ENCODE measurements around the gene ADGRG1.
"Not testable (repeated sequence)": the region's sequence is repeated elsewhere in the genome, so short reads cannot be mapped to it uniquely, and the experiment has no call there.

The ADGRG1 gene

GRCh38 chr16:57667526-57668262 lies 39.3 kb downstream of the ADGRG1 start:
- Histone ChIP-seq H3K27me3 (ENCODE audit: low read depth, low read length) (no peaks in the 10 kb centered on the region), H3K27ac (ENCODE audit: low read length) (no peak overlapping the region), H3K4me3 (ENCODE audit: low read depth in 1 of 2, low read length in 2 of 2) (no peak overlapping the region), H3K9me3 (ENCODE audit: control insufficient read depth in 1 of 2, low read length in 2 of 2) (no peaks in the 10 kb centered on the region), H3K36me3 (ENCODE audit: control insufficient read depth in 1 of 2, insufficient read depth in 2 of 2, low read length in 2 of 2) (no peaks in the 10 kb centered on the region), H3K4me1 (ENCODE audit: control insufficient read depth in 1 of 2, insufficient read depth in 2 of 2, low read length in 2 of 2) (no peaks in the 10 kb centered on the region)

- H3K27ac ChIP-seq (ENCODE audit: low read length): no peak within 1 kb of the TSS
- H3K4me3 ChIP-seq (ENCODE audit: low read depth in 1 of 2, low read length in 2 of 2): no peak within 1 kb of the TSS
Measured at GRCh38 chr16:57668263-57668571, 39.8 kb downstream of the ADGRG1 start, which contains the start of gene ADGRG3. ADGRG3 (plus strand) TSS chr16:57668306; CDS start chr16:57668348, 42 bp downstream.

DNA sequence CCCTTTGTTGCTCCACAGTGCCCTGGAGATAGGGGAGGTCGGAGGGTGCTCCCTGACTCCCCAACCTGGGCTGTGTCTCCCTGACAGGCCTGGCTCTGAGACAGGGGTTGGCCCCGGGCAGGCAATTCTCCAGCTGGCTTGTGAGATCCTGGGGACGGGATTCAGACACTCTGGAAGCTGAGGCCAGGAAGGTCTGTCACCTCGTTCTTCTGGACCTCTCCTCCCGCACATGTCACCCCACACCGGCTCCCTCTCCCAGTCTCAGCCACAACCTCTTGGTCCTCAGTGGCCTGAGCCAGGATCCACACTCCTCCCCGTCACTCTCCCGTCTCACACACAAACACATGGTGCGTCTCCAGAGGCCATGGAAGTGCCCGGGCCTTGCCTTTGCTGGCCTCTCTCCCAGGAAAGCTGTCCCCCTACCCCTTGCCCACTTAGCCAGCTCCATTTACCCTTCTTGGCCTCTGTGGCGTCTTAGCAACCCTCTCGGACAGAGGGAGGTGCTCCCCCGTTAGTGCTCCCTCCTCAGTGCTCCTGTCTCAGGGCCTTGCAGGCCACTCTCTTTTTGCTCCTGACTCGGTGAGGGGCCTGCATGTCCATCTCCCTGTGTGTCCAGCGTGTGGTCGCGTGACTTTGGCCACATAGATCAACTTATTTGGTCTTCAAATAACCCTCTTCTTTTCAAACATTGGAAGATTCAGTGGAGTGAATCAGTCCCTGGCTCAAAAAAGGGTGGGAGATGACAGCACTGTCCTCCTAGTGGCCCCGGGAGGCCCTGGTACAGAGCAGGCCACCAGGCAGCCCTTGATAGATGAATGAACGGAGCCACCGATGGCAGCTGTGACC lies 40.4 kb downstream of the ADGRG1 start:
- Histone ChIP-seq H3K4me1 (ENCODE audit: control insufficient read depth in 1 of 2, insufficient read depth in 2 of 2, low read length in 2 of 2) (no peaks in the 10 kb centered on the region), H3K4me3 (ENCODE audit: low read depth in 1 of 2, low read length in 2 of 2) (no peak overlapping the region), H3K27me3 (ENCODE audit: low read depth, low read length) (no peaks in the 10 kb centered on the region), H3K9me3 (ENCODE audit: control insufficient read depth in 1 of 2, low read length in 2 of 2) (no peaks in the 10 kb centered on the region), H3K36me3 (ENCODE audit: control insufficient read depth in 1 of 2, insufficient read depth in 2 of 2, low read length in 2 of 2) (no peaks in the 10 kb centered on the region), H3K27ac (ENCODE audit: low read length) (no peak overlapping the region)

More at GRCh38 chr16:57668263-57668571, 39.8 kb downstream of the ADGRG1 start, which contains the start of gene ADGRG3:
- Histone ChIP-seq H3K4me1 (ENCODE audit: control insufficient read depth in 1 of 2, insufficient read depth in 2 of 2, low read length in 2 of 2) (no peaks in the 10 kb centered on the region), H3K9me3 (ENCODE audit: control insufficient read depth in 1 of 2, low read length in 2 of 2) (no peaks in the 10 kb centered on the region), H3K27me3 (ENCODE audit: low read depth, low read length) (no peaks in the 10 kb centered on the region), H3K36me3 (ENCODE audit: control insufficient read depth in 1 of 2, insufficient read depth in 2 of 2, low read length in 2 of 2) (no peaks in the 10 kb centered on the region)

DNA sequence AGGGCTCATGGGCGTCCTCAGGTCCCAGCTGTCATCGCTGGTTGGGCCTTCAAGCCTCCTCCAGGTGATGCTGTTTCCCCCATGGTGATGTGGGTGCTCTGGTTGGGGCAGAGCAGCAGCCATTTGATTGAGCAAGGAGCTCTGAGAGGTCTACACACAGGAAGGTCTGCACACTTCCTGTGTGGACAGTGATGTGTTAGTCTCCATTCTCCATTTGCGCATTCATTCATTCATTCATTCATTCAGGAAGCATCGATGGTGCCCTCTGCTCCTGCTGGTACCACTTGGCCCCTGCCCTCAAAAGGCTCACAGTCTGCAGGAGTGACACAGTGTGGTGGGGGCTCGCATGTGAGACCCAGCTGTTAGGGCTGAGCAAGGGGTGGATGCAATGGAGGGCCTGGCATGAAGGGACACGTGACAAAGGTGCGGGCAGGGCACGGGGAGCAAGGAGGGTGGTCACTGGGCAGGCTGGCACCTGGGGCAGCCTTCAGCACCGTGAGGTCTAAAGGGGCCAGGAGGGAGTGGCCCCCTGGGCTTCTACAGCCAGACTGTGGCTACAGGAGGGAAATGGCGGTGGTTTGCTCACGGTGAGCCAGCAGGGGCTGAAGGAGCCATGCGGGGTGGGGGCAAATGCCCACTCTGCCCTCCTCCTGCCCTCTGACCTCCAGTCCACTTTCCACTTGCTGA lies 41.2 kb downstream of the ADGRG1 start:
- no peaks in the 10 kb centered on the region for H3K9me3 ChIP-seq (ENCODE audit: control insufficient read depth in 1 of 2, low read length in 2 of 2)
- no peaks in the 10 kb centered on the region for H3K27me3 ChIP-seq (ENCODE audit: low read depth, low read length)
- H3K4me1 ChIP-seq (ENCODE audit: control insufficient read depth in 1 of 2, insufficient read depth in 2 of 2, low read length in 2 of 2): no peaks in the 10 kb centered on the region
- H3K36me3 ChIP-seq (ENCODE audit: control insufficient read depth in 1 of 2, insufficient read depth in 2 of 2, low read length in 2 of 2): no peaks in the 10 kb centered on the region
- peak overlapping the region in 1 of 2 donors; percentile 3 for H3K4me3 ChIP-seq (ENCODE audit: low read depth in 1 of 2, low read length in 2 of 2)
- no peak overlapping the region for H3K27ac ChIP-seq (ENCODE audit: low read length)

DNA sequence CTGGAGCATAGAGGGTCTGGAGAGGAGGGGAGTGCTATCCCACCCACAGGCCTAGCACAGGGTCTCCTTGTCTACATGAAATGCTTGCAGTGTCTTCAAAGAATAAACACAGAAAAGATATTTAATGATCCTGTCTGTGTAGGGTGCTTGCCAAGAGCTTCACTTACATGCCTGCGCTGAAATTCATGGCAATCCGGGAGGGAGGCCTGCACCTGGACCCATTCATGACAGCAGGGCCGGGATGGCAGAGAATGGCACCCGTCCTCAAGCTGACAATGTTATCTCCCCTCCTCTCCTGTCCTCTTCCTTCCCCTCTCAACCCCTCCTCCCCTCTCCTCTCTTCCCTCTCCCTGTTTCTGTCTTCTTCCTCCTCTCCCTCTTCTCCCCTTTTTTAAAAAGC lies 41.8 kb downstream of the ADGRG1 start:
- H3K27ac ChIP-seq (ENCODE audit: low read length): no peak overlapping the region
- no peaks in the 10 kb centered on the region for H3K9me3 ChIP-seq (ENCODE audit: control insufficient read depth in 1 of 2, low read length in 2 of 2)
- H3K27me3 ChIP-seq (ENCODE audit: low read depth, low read length): no peaks in the 10 kb centered on the region
- no peaks in the 10 kb centered on the region for H3K4me1 ChIP-seq (ENCODE audit: control insufficient read depth in 1 of 2, insufficient read depth in 2 of 2, low read length in 2 of 2)
- peak overlapping the region in 1 of 2 donors; percentile 3 for H3K4me3 ChIP-seq (ENCODE audit: low read depth in 1 of 2, low read length in 2 of 2)
- no peaks in the 10 kb centered on the region for H3K36me3 ChIP-seq (ENCODE audit: control insufficient read depth in 1 of 2, insufficient read depth in 2 of 2, low read length in 2 of 2)

GRCh38 chr16:57671451-57671850 lies 43.0 kb downstream of the ADGRG1 start:
- H3K4me1 ChIP-seq (ENCODE audit: control insufficient read depth in 1 of 2, insufficient read depth in 2 of 2, low read length in 2 of 2); H3K4me3 ChIP-seq (ENCODE audit: low read depth in 1 of 2, low read length in 2 of 2); H3K27me3 ChIP-seq (ENCODE audit: low read depth, low read length); H3K36me3 ChIP-seq (ENCODE audit: control insufficient read depth in 1 of 2, insufficient read depth in 2 of 2, low read length in 2 of 2); H3K9me3 ChIP-seq (ENCODE audit: control insufficient read depth in 1 of 2, low read length in 2 of 2); H3K27ac ChIP-seq (ENCODE audit: low read length): not testable (repeated sequence)

DNA sequence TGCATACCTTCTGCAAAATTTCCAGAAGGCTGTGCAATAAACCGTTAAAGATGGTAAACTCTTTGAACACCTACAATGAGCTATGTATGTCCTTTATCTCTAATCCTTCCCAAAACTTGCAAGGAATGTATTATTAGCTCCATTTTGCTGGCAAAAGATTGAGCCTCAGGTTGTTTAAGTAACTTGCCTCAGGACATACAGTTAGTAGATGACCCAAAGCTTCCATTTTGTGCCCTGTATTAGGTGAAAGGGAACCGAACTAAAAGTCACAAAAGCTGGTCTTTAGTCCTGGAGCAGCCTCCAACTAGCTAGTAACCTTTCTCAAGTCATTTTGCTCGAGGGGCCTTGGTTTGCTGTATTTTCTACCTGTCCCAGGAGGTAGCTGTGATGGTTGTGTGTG lies 44.0 kb downstream of the ADGRG1 start:
- H3K4me1 ChIP-seq (ENCODE audit: control insufficient read depth in 1 of 2, insufficient read depth in 2 of 2, low read length in 2 of 2): no peaks in the 10 kb centered on the region
- no peaks in the 10 kb centered on the region for H3K27me3 ChIP-seq (ENCODE audit: low read depth, low read length)
- H3K4me3 ChIP-seq (ENCODE audit: low read depth in 1 of 2, low read length in 2 of 2): no peak overlapping the region
- no peaks in the 10 kb centered on the region for H3K36me3 ChIP-seq (ENCODE audit: control insufficient read depth in 1 of 2, insufficient read depth in 2 of 2, low read length in 2 of 2)
- H3K27ac ChIP-seq (ENCODE audit: low read length): no peak overlapping the region
- H3K9me3 ChIP-seq (ENCODE audit: control insufficient read depth in 1 of 2, low read length in 2 of 2): no peaks in the 10 kb centered on the region

GRCh38 chr16:57672824-57673223 lies 44.4 kb downstream of the ADGRG1 start:
- no peak overlapping the region for H3K27ac ChIP-seq (ENCODE audit: low read length)
- H3K27me3 ChIP-seq (ENCODE audit: low read depth, low read length): no peaks in the 10 kb centered on the region
- no peaks in the 10 kb centered on the region for H3K9me3 ChIP-seq (ENCODE audit: control insufficient read depth in 1 of 2, low read length in 2 of 2)
- H3K36me3 ChIP-seq (ENCODE audit: control insufficient read depth in 1 of 2, insufficient read depth in 2 of 2, low read length in 2 of 2): no peaks in the 10 kb centered on the region
- H3K4me3 ChIP-seq (ENCODE audit: low read depth in 1 of 2, low read length in 2 of 2): no peak overlapping the region
- no peaks in the 10 kb centered on the region for H3K4me1 ChIP-seq (ENCODE audit: control insufficient read depth in 1 of 2, insufficient read depth in 2 of 2, low read length in 2 of 2)

GRCh38 chr16:57675741-57676551 lies 47.5 kb downstream of the ADGRG1 start:
- Histone ChIP-seq H3K9me3 (ENCODE audit: control insufficient read depth in 1 of 2, low read length in 2 of 2) (no peaks in the 10 kb centered on the region), H3K4me3 (ENCODE audit: low read depth in 1 of 2, low read length in 2 of 2) (no peak overlapping the region), H3K27ac (ENCODE audit: low read length) (no peak overlapping the region), H3K36me3 (ENCODE audit: control insufficient read depth in 1 of 2, insufficient read depth in 2 of 2, low read length in 2 of 2) (no peaks in the 10 kb centered on the region), H3K27me3 (ENCODE audit: low read depth, low read length) (no peaks in the 10 kb centered on the region), H3K4me1 (ENCODE audit: control insufficient read depth in 1 of 2, insufficient read depth in 2 of 2, low read length in 2 of 2) (no peaks in the 10 kb centered on the region)

DNA sequence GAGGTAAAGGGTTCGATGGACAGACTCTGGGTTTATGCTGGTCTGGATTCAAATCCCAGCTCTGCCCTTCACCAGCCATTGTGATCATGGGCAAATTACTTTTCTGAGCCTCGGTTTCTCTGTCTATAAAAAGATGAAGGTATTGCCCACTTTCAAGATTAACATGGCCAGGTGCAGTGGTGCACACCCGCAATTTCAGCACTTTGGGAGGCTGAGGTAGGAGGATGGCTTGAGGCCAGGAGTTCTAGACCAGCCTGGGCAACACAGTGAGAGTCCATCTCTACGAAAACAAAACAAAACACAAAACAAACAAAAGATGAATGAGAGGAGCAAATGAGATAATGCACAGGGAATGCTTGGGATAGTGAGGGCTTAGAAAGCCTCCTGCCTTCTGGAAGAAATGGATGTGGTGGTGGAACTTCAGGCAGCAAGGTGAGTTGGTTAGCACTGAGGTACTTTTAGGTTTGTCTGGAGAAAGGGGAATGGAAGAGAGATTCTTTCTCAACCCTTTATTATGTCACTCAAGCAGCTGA lies 48.2 kb downstream of the ADGRG1 start:
- H3K4me1 ChIP-seq (ENCODE audit: control insufficient read depth in 1 of 2, insufficient read depth in 2 of 2, low read length in 2 of 2): no peaks in the 10 kb centered on the region
- no peak overlapping the region for H3K4me3 ChIP-seq (ENCODE audit: low read depth in 1 of 2, low read length in 2 of 2)
- H3K27ac ChIP-seq (ENCODE audit: low read length): no peak overlapping the region
- no peaks in the 10 kb centered on the region for H3K27me3 ChIP-seq (ENCODE audit: low read depth, low read length)
- H3K9me3 ChIP-seq (ENCODE audit: control insufficient read depth in 1 of 2, low read length in 2 of 2): no peaks in the 10 kb centered on the region
- no peaks in the 10 kb centered on the region for H3K36me3 ChIP-seq (ENCODE audit: control insufficient read depth in 1 of 2, insufficient read depth in 2 of 2, low read length in 2 of 2)
